GM18868 (cell line): Measurements from ENCODE around the gene DYSF.
"Not testable (repeated sequence)": the region's sequence is repeated elsewhere in the genome, so short reads cannot be mapped to it uniquely, and the experiment has no call there.

Experiments used
- ATAC-seq: cut with Tn5 transposase; IDR thresholded peaks from one replicate; pipeline ENCODE4 v1.9.1; 2021; ENCODE audit warnings: mild to moderate bottlenecking, moderate library complexity; ENCODE audit not compliant: unreplicated experiment

Gene DYSF

DNA sequence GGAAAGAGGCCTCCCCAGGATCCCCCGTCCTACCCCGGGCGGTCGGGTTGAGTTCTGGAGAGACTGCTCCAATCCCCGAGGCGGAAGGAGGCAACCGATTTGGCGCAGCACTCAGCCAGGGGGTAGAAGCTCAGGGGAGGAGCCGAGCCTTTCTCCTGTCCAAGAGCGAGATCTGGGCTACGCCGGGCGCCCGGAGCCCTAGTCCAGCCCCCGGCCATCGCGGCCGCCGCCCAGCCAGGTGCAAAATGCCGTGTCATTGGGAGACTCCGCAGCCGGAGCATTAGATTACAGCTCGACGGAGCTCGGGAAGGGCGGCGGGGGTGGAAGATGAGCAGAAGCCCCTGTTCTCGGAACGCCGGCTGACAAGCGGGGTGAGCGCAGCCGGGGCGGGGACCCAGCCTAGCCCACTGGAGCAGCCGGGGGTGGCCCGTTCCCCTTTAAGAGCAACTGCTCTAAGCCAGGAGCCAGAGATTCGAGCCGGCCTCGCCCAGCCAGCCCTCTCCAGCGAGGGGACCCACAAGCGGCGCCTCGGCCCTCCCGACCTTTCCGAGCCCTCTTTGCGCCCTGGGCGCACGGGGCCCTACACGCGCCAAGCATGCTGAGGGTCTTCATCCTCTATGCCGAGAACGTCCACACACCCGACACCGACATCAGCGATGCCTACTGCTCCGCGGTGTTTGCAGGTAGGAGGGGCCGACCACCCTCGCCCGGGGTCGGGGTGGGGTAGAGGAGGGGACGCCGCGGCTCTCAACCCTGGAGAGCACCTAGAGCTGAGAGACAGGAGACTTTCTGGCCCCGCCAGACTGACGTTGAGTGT, at the start of gene DYSF:
Gene DYSF, plus strand, starts transcription at position 158 of the 817 bp plus-strand sequence.
- no peak for ATAC-seq

DNA sequence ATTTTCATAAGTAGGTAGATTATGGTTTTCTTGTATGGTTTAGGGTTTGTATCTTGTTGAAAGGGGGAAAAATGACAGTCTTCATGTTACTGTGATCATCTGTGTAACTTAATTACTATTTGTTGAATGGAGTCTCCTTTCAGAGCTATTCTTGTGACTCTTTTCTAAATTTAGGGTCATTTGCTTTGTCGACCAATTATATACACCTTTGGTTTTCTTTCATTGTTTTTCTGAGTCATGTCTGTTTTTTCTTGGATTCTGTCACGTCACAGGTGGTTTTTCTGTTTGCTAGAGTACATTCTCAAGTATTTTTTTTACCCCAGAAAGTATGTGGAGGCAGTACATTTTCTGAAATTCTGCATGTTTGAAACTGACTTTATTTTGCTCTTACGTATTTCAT, 43.8 kb upstream of the DYSF start:
- no peak for ATAC-seq

DNA sequence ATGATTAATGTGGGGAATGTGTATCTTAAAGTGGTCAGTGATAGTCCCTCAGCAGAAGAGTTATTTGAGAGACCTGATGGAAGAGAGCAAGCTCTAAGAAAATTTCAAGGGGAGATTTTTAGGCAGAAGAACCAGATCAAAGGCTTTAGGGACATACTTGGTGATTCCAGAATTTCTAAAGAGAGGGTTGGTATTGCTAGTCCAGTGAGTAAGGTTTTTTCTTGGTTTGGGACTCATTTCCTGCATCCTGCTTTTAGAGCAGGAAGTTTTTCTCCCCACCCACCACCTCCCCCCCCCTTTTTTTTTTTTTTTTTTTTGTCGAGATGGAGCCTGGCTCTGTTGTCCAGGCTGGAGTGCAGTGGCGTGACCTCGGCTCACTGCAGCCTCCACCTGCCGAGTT, 42.7 kb upstream of the DYSF start:
- ATAC-seq, result no peak

DNA sequence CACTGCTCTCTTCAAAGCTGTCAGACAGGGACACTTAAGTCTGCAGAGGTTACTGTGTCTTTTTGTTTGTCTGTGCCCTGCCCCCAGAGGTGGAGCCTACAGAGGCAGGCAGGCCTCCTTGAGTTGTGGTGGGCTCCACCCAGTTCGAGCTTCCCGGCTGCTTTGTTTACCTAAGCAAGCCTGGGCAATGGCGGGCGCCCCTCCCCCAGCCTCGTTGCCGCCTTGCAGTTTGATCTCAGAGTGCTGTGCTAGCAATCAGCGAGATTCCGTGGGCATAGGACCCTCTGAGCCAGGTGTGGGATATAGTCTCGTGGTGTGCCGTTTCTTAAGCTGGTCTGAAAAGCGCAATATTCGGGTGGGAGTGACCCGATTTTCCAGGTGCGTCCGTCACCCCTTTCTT, 36.5 kb upstream of the DYSF start:
- not testable (repeated sequence) for ATAC-seq

DNA sequence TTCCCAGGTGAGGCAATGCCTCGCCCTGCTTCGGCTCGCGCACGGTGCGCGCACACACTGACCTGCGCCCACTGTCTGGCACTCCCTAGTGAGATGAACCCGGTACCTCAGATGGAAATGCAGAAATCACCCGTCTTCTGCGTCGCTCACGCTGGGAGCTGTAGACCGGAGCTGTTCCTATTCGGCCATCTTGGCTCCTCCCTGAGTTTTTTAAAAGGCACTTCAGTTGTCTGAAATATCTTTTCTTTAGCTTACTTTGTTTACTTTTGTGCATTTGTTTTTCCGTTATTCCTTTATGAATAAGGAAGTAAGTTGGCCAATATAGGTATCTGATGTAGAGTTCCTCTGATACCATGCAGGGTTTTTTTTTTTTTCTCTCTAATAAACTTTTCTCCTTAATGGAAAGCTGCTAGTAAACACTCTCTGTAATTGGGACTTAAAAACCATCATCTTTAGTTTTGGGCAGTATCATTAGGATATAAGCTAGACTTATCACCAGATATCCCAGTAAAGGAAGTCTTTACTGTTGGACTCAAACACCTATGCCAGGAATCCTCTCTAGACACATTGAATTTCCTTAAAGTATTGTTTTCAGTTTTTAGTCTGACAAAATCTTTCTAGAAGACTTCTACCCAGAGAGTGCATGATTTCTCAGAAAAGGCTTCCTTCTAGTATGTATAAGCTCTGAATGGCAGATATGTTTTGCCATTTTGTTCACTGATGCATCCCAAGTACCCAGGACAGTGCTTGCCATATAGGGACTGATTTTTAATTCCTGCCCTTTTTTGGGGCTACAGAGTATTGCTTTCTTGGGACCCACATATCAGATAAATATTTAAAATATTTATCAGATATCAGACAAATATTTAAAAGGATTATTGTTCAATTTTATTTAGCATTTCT, 35.8 kb upstream of the DYSF start:
- peak; percentile 42 for ATAC-seq

DNA sequence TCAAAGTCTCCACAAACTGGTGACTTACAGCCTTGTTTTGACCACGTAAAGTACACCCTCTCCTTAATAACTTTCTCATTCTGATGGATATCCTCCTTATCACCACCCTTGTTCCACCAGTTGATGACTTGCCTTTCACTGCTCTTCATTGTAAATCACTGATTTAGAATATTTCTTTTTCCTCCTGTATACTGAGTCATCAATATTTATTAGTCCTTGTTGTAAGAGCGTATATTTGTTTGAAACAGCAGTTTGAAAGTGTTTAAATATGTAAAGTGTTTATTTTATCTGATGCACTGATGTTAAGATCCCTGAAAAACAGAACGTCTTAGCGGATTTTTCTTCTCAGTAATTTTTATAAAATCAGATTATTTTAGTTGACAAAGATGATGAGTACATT, 34.2 kb upstream of the DYSF start:
- ATAC-seq, result no peak

DNA sequence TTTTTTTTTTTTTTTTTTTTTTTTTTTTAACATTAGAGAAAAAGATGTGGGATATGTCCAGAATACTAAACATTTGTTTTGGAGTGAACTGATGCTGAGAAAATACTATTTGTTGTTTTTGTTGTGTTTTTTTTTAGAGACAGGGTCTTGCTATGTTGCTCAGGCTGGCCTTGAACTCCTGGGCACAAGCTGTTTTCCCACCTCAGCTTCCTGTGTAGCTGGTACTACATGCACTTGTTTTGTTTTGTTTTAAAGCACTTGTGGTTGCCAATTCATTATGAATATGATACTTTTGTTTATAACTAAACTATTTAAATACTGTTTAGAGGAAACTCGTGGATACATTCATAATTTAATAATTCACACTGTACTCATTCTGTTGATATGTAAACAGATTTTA, 33.4 kb upstream of the DYSF start:
- no peak for ATAC-seq

DNA sequence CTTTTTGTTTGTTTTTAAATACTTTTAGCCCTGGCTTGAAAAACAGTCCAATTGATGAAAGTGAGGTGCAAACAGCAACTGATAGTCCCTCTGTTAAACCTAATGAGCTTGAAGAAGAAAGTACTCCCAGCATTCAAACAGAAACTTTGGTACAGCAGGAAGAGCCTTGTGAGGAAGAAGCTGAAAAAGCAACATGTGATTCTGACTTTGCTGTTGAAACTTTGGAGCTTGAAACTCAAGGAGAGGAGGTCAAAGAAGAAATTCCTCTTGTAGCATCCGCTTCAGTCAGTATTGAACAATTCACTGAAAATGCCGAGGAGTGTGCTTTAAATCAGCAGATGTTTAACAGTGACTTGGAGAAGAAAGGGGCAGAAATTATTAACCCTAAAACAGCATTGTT, 30.6 kb upstream of the DYSF start:
- ATAC-seq, result no peak

DNA sequence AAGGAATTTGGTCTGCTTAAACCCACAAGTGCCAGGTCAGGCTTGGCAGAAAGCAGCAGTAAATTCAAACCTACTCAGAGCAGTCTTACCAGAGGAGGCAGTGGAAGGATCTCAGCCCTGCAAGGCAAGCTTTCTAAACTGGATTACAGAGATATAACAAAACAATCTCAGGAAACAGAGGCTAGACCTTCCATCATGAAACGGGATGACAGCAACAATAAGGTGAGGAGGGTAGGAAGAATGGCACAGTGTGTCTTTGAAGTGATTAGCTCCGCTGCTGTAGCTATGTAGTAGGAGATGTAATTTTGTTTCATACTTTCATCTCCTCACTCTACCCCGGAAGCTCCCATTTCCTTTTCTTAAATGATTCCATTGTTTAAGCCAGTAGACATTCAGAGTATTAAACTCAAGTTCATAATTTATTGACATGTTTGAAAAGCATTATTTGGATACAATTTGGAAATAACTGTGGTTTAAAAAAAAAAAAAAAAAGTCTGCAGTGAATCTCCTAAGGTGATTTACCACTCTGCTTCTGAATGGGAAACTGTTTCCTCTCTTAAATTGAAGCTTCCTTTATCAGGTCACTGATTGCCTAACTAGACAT, 29.4 kb upstream of the DYSF start:
- no peak for ATAC-seq

DNA sequence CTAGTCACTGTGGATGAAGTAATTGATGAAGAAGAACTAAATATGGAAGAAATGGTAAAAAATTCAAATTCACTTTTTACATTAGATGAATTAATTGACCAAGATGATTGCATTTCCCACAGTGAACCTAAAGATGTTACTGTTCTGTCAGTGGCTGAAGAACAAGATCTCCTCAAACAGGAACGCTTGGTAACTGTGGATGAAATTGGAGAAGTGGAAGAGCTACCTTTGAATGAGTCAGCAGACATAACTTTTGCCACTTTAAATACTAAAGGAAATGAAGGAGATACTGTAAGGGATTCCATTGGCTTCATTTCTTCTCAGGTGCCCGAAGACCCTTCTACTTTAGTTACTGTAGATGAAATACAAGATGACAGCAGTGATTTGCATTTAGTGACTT, 26.6 kb upstream of the DYSF start:
- ATAC-seq, result no peak

DNA sequence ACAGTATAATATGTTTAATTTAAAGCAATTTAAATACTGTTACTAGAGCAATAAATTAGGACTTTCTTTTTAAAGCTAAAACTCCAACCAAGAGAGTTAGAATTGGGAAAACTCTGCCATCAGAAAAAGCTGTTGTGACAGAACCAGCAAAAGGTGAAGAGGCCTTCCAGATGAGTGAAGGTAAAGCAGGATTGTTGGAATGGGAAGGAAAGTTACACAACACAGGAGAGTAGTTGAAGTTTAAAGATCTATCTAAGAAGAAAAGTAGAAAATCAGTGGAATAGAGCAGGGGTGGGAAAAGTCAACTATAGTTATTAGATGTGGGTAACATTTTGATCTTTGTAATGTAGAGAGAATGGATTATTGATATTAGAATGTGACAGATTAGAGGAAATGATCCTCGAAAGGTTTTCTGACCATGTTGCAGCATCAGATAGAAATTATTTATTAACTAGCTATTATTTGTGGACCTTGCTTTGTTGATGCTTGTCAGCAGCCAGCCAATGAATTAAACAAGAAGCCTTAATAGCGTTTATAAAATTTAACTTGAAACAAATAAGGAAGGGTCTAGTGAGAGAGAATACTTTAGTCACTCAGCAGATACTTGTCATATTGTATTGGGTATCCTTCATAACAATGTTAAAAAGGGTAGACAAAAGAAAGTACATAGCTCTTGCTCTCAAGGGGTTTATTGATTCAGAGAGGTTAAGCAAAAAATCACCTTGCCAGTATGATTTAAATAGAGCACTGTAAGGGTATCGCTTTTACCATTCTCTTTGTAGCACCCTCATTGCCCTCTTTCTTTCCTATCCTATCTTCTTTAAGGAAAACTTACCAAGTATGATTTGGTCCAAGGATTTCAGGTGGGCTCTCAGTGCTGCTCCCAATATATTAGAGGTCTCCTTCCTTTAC, 24.6 kb upstream of the DYSF start:
- ATAC-seq, result no peak

DNA sequence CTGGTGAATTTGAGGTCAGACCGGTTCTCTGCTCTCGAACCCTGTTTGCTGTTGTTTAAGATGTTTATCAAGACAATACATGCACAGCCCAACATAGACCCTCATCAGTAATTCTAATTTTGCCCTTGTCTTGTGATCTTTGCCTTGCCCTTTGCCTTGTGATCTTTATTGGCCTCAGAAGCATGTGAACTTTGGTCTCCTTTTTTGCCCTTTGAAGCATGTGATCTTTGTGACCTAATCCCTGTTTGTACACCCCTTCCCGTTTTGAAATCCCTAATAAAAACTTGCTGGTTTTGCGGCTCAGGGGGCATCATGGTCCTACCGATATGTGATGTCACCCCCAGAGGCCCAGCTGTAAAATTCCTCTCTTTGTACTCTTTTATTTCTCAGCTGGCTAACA, 8.2 kb upstream of the DYSF start:
- ATAC-seq, result not testable (repeated sequence)

DNA sequence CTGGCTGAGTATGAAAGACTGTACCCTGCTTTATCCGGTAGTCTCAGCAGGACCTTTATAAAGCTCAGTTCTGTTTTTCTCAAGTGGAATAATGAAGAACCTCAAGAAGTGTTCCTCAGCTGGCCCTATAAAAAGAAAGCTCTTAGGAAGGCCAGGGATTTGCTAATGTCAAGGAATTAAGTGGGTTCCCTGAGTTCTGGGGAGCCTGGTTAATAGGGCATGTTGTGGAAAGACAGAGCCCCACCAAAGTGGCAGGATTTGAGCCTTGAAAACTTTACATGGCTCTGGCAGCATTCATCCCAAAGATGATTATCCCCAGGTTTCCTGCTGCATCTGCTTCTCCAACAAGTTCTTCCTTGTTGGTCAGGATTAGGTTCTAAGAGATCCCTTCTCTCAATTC, 6.9 kb upstream of the DYSF start:
- ATAC-seq, result no peak

DNA sequence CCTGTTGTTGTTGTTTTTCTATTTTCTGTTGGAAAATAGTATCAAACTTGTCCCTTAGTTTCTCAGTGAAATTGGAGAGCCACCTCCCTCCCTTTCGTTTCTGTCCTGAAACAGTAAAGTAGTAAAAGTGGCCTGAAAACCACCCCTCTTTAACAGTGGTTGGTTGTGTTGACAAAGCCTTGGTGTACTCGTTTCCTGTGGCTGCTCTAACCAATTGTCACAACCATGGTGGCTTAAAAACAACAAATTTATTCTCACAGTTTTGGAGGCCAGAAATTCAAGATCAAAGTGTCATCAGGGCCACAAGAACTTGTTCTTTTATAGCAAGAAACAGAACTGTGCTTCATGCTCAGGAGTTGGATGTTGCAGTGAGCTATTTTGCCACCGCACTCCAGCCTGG, 4.0 kb upstream of the DYSF start:
- no peak for ATAC-seq

DNA sequence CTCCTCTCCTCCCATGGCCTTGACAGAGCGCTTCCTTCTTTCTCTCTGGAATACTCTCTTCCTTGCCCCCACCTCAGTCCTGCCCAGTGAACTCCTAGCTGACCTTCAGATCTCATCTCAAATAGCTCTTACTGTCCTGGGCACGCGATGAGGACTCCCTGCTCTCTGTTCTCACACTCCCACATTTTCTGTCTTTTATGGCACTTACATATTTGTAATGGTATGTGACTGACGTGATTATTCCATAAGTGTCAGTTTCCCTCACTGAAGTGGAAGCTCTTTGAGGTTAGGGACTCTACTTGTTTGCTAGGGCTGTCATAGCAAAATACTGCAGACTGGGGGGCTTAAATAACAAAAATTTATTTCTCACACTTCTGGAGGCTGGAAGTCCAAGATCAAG, 1.7 kb upstream of the DYSF start:
- ATAC-seq, result no peak

DNA sequence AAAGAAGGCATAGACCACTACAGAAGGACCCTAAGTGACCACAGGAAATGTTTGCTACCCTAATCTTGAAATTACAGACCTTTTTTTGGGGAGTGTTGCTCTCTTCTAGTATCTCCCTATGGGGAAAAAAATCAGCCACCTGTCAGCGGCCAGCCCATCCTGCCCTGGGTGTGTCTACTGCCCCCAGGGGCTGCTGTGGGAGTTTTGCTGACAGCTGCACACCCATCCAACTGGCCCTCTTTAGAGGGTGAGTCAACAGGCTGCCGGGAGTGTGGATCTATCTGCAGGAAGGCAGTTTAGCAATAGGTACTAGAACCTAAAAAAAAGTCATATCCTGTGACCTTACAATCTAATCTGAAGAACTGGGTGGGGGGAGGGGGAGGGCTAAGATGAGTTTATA, 796 bp upstream of the DYSF start:
- ATAC-seq, result peak; percentile 46

DNA sequence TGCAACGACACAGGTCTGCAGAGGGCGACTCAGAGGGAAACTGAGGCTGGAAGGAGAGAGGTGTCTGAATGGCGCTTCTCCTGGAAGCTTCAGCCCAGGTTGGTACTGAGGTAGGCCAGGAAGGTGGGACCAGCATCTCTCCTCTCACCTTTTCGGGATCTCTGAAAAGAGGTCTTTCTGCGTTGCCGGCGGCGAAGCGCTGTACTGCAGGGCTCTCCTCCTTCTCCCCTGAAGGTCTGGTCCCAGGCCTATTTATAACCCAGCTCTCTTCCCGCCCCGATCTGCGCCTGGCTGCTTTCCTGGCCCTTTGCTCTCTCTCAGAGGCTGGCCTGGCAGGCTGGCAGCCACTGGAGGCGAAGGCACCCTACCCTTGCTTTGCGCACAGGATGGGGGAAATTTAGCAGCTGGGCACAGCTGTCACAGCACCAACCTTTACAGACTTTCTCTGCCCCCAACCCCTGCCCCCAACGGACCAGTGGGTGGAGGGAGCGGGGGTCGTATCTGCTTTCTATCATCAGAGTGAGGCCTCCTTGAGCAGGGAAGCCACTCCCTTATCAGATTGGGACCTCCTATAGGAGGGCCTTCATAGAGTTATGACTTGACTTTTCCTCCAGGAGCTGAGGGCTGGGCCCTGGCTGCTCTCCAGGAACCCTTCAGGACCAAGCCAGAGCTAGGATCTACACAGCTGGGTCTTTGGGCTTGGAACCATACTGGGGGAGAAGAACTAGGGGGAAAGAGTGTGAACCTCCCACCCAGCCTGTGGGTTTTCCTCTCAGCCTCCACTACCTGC, 1.1 kb downstream of the DYSF start:
- no peak for ATAC-seq

DNA sequence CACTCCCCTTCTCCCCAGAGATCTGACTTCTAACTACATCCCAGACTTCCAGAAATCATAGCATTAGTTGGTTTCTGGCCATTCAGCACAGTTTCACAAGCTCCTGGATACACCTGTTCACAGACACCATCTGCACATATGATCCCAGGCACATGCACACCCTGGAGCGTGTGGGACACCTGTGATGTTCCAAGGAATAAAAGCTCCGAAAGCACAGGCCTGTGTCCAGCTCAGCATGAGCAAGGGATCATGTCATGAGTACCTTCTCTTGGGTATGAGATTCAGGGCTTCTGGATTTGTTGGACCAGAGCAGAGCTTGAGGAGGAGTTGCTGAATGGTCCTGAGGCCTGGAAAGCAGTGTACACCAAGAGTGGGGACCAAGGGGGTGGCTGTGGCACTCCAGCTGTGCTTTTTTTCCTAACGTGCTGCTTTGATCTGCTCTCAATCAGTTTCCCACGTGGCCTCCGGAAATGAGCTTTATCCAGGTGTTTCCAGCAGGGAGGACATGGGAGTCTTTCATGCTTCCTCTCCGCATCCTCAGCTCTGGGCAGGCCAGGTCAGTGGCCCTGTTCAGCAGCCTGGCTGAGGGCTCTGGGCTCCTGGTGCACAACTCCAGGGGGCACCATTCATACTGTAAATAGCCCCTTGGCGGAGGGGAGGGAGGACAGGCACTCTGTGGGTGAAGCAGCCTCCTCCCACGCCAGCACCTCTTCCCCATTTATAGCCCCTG, 1.8 kb downstream of the DYSF start:
- ATAC-seq, result no peak
